GM18861 (cell line): ENCODE data around the gene MYOD1.

Source experiments
- ATAC-seq: cut with Tn5 transposase; IDR thresholded peaks from one replicate; pipeline ENCODE4 v1.9.1; 2021; ENCODE audit not compliant: unreplicated experiment

MYOD1 gene

DNA sequence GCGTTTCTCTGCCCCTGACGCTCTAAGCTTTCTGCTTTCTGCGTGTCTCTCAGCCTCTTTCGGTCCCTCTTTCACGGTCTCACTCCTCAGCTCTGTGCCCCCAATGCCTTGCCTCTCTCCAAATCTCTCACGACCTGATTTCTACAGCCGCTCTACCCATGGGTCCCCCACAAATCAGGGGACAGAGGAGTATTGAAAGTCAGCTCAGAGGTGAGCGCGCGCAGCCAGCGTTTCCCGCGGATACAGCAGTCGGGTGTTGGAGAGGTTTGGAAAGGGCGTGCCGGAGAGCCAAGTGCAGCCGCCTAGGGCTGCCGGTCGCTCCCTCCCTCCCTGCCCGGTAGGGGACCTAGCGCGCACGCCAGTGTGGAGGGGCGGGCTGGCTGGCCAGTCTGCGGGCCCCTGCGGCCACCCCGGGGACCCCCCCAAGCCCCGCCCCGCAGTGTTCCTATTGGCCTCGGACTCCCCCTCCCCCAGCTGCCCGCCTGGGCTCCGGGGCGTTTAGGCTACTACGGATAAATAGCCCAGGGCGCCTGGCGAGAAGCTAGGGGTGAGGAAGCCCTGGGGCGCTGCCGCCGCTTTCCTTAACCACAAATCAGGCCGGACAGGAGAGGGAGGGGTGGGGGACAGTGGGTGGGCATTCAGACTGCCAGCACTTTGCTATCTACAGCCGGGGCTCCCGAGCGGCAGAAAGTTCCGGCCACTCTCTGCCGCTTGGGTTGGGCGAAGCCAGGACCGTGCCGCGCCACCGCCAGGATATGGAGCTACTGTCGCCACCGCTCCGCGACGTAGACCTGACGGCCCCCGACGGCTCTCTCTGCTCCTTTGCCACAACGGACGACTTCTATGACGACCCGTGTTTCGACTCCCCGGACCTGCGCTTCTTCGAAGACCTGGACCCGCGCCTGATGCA, at the start of gene MYOD1:
Gene MYOD1 (plus strand): TSS at position 544 of the 910 bp plus-strand sequence. CDS start 212 bp downstream, at position 756.
- no peak for ATAC-seq

DNA sequence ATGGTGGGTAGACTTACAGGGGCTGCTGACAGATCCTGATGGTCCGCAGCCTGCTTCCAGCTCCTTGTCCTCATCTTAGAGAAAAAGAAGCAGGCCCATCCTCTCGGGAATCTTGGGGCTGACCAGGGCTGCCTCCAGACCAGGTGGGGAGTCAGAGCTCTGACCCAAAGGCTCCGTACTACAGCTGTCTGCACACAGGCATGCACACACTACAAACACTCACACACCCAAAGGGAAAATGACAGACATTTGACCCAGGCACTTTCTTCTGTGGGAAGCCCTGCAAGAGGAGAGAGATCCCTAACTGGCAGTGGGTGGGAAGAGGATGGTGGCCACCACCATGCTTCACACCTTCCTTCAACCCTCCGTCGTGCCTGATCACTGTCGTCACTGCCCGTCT, 46.9 kb upstream of the MYOD1 start:
- no peak for ATAC-seq

DNA sequence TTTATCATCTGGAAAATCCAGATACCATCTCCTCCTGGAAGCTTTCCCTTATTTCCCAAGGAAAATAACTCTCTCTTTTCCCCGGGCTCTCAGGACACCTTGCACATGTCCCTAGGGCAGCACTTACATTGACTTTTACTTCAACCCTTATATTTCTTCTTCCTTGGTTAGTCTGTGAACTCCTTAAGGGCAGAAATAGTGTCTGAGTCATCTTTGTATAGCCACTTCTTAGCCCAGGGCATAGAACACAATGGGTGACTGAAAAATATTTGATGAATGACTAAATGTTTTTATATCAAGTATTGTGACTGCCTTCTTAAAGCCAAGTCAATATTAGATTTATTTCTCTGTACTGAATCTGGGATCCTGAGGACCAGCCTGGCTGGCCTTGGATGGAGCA, 45.4 kb upstream of the MYOD1 start:
- ATAC-seq = no peak

DNA sequence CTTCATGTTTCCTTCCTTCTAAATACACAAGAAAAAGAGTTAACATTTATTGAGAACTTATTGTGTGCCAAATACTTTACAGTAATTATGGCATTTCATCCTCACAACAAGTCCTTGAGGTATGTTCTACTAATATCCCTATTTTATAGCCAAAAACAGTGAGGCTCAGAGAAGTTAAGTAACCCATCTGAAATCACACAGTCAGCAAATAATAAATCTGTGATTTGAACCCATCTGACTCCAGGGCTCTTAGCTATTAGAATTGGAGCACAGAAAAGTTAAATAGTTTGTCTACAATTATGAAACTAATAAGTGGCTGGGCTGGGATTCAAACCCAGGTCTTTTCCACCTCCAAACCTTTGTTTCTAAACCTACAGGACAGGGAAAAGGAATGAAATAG, 36.5 kb upstream of the MYOD1 start:
- no peak for ATAC-seq

DNA sequence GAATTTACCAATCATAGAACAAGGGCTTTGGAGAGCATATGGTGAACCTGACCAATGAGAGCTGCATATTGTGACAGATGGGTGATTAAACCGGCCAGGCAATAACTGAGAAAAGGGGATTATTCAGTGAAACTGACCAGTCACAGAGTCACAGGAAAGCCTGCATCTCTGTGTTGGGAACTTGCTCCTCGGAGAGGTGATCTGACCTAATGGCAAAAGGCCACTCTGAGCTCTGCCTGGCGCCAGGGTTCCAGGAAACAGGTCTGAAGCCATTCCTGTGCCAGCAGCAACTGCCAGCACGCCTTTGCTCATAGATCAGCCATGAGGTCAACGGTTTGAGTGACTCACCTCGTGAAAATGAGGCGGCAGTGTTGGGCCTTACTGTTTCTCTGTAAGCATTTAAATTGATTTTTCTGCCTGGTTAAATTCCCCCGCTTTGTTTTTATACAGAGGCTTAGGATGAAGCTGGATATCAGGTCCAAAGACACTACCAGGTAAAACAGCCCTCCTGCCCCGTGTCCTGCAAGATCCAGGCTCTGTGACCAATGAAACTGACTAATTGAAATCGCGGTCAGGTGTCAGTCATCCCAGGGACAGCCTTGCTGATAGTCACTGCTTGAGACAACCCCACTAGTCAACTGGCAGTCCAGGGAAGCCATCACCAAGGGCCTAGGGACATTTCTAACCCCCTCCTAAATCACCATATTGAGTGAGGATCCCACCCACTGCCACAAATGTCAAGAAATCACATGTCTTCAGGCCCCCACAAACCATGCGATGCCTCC, 35.8 kb upstream of the MYOD1 start:
- no peak for ATAC-seq

DNA sequence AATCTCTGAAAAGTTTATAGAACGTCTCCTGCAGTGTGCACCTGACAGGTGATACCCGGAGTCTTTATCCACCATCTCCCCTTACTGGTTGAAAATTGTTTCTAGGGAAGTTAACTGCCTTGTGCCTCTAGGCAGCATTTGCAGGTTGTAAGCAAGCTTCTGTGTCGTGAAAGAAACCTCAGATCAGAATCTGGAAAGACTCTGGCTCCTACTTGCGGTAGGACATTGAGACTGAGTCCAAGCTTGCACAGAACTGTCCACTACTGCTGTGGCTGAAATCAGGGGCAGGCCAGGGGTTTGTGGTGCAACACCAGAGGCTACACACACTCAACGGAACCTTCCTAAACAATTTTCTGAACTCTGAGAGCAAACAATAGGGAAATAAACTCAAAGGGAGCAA, 34.8 kb upstream of the MYOD1 start:
- no peak for ATAC-seq

DNA sequence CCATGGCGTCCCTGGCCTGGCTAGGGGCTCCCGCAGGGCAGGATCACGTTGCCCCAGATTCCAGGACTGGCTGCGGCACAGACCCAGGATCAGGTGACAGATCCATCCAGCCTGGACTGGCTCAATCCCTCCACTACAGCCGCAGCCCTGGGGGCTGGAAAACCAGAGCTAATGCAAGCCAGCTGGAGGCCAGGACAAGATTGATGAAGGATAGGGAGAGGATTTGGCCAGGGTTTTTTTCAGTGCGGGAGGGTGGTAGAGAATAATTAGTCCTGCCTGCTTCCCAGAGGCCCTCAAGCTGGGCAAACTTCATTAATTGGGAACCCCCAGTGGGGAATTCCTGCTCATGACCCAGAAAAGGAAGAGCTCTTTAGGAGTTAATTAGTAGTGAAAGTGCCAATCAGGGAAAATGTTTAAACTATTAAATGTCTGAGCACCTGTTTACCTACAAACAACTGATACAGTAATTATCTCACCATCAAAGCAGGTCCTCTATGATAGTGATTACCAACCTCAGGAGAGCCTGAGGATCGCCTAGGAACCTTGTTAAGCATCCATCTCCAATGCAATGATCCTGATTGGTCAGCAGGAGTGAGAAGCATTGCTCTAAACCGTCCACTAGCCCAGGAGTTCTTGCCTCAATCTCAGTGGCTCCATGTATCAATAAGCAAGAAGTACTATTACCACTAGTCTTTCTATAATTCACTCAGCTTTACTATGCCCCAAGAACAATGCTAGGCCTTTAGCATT, 33.0 kb upstream of the MYOD1 start:
- ATAC-seq = no peak

DNA sequence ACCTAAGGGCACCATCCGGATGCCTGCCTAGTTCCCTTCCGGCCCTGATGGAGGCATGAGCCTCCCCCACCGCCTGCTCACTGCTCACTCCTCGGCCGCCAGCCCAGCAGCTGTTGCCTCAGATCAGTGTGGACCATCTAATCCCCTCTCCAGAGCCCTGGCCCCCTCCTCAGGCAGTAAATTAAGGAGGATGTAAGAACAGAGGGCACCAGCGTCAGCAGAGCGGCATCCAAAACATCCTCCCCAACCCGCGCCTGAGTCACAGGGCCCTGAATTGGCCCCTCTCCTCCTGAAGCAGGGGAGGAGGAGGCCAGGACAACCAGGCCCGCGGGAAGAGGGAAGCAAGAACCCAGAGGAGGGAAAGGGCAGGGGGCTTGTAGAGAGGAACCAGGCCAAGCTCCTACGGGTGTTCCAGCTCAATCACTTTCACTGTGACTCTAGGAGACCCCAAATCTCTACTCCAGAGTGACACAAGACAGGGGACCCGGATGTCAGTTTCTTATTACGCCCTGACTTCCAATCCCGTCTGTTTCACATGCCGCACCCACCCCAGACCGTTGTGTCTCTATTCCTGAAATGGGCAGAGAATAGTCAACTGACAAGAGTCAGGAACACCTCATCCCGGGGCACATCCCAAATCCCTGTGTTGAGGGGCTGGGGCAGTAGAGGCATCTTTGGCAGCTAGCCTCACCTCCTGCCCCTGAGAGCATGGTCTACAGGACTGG, 31.3 kb upstream of the MYOD1 start:
- ATAC-seq = no peak

DNA sequence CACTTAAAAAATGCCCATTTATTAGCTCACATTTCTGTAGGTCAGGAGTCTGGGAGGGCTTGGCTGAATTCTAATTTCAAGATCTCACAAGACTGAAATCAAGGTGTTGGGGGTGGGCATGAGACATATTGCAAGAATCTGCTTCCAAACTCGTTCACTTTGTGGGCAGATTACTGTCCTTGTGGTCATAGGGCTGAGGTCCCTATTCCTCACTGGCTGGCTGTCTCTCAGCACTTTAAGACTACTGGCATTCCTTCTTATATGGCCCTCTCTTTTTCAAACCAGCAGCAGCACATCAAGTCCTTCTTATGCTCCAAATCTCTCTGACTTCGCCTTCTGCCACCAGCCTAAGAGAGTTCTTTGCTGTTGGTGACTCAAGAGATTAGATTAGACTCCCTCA, 27.8 kb upstream of the MYOD1 start:
- ATAC-seq = no peak

DNA sequence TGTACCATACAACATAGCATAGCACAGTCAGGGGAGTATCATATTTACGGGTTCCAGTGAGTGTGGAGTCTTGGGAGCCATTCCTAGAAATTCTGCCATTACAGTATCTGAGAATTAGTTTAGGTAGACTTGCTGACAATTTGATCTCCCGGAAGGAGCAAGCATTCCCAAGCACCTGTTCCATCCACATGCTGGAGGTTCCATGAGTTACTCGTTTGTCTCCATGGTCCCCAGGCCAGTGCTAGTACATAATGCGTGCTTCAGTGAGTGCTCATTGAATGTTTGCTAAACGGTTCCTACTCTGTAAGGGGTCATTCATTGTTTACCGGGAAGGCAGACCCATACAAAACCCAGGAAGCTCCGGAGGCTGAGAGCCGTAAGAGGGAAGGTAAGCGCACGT, 27.4 kb upstream of the MYOD1 start:
- ATAC-seq = no peak

DNA sequence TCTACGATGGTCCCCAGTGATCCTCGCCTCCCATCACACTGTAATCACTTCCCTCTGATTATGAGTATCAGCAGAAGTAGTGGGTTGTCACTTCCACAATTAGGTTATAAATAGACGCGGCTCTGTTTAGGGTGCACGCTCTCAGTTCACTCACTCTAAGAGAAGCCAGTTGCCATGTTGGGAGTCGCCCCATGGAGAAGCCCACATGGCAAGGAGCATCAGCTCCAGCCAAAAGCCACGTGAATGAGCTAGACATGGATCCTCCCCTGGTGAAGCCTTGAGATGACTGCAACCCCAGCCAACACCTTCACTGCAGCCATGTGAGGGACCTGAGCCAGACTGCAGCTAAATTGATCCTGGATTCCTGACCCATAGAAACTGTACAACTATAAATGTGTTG, 26.4 kb upstream of the MYOD1 start:
- ATAC-seq = no peak

DNA sequence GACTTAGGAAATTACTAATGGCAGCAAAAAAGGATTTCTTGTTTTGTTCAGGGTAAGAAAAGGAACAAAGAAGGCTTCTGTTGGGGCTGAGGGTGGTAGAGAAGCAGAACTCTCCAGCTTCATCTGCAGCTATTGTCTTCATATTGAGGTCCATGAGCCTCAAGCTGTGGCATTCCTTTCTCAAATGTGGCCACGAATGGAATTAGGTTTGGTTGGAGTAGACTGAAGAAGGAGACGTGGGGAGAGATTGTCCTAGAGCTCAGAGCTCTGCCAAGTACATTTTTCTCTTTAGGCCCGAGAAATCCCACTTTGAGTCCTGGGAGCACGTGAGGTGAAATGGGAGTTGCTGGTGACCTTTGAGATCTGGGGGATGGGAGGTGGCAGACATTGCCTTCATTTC, 25.8 kb upstream of the MYOD1 start:
- no peak for ATAC-seq

DNA sequence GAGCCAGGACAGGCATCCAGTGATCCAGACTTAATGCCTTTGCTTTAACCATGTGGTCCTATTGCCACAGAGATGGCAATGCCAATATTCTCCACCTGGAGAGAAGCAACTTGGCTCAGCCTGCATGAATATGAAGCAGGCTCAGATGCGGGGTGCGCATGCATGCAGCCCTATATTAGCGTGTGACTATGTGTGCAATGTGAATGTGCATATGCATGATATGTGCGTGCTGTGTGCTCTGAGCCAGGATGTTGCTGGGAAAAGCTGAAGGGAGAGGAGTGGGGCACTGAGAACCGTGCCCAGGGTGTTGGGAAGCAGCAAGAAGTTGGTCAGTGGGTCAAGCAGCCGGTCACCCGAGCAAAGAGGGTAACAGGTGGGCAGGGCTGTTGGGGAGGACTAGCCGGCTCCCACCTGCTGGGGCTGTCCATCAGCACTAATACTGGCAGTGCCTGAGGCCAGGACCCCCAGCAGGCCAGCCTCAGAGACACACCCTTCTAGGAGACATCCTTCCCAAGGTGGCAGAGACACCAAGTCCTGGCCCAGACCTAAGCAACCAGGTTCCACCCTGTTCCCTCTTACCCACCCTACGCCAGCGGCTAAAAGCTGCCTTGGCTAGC, 24.8 kb upstream of the MYOD1 start:
- no peak for ATAC-seq

DNA sequence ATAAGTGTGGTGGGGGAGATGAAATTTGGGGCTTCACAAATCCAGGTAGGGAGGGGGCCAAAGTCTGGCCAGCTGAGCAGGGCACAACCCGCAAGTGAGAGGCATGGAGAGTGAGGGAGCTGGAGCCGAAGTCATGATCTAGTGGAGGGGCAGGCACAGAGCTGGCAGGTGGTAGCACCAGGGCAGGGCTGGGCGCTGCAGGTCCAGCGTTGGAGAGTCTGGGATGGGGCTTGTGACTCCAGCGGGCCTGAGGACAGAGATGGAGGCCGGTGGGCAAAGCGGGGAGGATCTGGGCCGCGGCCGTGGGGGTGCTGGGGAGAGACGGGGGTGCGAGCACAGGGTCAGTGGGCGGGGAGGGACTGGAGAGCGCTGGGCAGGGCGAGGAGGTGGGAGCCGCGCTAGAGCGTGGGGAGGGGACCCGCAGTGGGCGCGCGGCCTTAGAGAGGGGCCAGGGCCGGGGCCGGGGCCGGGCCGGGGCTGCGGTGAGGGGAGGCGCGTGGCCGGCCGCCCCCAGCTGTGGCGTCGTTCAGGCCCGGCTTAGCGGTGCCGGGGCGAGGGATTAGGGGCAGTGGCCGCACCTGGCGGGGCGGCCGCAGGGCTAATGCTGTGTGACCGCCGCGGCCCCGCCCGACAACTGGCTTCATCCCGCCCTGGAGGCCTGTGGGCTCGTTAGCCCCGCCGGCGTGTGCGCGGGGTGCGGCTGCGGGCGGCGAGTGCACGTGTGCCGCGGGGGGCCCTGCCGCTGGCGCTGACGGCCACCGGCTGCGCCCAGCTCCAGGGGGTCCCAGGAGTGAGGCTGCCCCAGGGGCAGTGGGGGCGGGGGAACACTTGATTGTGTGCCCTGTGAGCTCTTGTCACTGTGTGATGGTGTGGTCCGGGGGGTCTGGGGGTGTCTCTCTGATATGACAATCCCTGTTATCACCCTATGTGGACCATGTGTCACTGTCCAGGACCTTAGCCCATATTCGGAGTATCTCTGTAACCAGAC, 23.6 kb upstream of the MYOD1 start:
- no peak for ATAC-seq

DNA sequence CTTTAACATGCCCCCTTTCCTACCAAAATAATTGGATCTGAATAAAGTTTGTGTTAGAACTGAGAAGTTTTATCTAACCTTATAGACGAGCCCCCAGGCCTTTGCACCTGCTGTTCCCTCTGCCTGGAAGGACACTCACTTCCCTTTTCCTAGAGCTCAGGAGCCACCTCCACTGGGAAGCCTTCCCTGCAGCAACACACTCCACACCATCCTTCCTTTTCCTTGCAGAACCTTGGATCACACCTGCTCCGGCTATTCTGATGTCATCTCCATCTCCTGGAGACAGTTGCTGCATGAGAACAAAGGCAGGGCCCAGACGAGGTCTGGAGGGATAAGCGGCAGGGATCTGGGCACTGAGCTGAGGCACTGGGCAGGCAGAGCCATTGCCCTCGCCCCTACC, 22.6 kb upstream of the MYOD1 start:
- no peak for ATAC-seq

DNA sequence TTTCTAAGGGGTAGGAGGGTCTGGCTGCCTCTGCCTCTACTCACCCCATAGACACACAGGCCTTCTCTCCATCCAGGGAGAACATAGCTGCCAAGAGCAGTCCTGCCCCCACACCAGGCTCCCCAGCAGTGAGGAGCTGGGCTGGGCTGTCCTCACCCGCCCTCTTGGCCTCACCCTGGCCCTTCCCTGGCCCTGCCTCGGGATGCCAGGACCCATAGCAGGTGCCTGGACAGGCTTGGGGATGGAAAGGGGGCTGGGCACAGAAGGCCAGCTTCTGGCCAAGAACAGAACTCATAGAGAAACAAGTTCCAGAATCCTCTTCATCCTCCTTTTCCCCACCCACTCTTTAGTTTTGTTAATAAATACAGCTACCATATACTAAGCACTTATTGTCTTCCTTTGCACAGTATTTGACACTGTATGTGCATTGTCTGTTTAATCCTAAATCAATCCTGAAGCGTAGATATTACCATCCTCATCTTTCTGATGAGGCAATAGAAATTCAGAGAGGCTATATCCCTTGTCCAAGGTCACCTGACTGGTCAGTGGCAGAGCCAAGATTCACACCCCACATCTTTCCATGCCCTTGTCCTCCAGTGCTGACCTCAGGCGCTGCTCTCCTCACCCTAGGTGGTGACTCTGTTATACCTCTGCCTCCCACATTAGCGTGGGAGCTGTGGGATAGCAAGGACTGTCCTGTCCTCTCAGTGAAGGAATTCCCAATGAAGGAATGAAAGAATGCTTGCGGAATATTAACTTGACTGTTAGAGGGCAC, 22.0 kb upstream of the MYOD1 start:
- no peak for ATAC-seq

DNA sequence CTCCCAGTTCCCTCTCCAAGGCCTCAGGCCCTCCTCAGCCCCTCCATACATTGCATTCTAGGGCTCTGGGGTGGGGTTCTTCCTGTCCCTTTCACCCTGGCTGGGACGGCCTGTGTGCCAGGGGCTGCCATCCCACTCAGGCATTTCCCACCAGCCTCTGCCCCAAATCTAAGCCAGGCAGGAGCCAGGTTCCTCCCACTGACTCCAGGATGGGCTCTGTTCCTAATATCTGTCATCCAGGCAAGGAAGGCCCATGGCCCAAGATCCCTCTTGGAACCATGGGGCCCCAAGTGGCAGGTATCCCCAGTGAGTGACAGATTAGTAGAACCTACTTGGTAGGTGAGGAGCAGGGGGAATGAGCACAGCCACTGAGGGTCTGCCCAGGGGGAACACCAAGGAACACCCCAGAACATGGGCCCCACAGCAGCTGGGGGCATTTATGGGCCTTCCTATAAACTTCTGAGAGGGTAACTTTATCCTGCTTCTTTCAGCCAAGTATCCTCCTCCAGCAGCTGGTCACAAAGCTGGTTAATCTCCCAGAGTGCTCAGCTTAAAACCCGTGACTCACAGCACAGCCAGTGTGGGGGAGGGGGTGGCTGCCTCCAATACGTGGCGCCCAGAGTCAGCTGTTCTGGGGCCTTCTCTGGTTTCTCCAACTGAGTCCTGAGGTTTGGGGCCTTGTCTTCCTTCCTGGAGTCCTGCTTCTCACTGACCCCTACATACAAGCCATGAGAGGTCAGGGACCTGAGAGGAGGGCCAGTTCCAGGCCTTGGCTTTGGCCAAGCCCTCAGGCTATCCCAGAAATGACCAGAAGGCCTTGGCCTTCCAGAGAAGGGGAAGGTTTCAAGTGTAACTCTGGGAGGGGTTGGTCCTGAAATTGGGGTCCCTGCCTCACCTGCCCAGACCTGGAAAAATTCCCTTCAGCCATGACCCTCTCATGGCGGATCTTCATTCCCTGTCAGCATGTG, 19.9 kb upstream of the MYOD1 start:
- no peak for ATAC-seq
